Measurements from ENCODE around the gene TRIM7. TPM values are rescaled to one million over a fixed set of nuclear protein-coding genes. Genes with fewer than 3 reads are reported as not detected.

TRIM7 gene
- total RNA-seq, 1 experiment from 2014 or later = 30.2 TPM

GRCh38 chr5:181212934-181213333 is 7.9 kb upstream of the TRIM7 start:
- Histone ChIP-seq H3K9ac (ENCODE audit: low read length) (no peak overlapping the region), H3K9me3 (ENCODE audit: control insufficient read depth in 1 of 2, insufficient read depth in 1 of 2, low read depth in 1 of 2, low read length in 2 of 2) (no peaks in the 10 kb centered on the region), H3K4me2 (ENCODE audit: low read length) (no peak overlapping the region), H3K79me2 (ENCODE audit: insufficient read depth, low read length) (no peaks in the 10 kb centered on the region), H3K9me2 (ENCODE audit: insufficient read depth) (no peaks in the 10 kb centered on the region), H3K27ac (ENCODE audit: low read depth, low read length) (no peak overlapping the region), H3K36me3 (ENCODE audit: control insufficient read depth in 1 of 2, insufficient read depth in 2 of 2, low read length in 2 of 2) (no peaks in the 10 kb centered on the region), H3K4me3 (replicated peaks in 1 of 2; ENCODE audit: low read depth in 1 of 2, low read length in 2 of 2) (no peak overlapping the region), H3K27me3 (ENCODE audit: insufficient read depth, low read length) (no peaks in the 10 kb centered on the region), H2AFZ (ENCODE audit: low read depth, low read length, poor library complexity, severe bottlenecking) (no peak overlapping the region), H4K20me1 (ENCODE audit: insufficient read depth) (no peaks in the 10 kb centered on the region), H3K4me1 (ENCODE audit: control insufficient read depth in 1 of 2, insufficient read depth in 2 of 2, low read length in 2 of 2) (peaks cover 15 to 45% of the 10 kb centered on the region in 2 experiments)
- RAD21 ChIA-PET (ENCODE audit: low non-redundant PET in 1 of 2, low total read pairs in 2 of 2, uncharacterized antibody in 2 of 2, unreplicated experiment in 2 of 2) = no interaction called here
- POLR2A ChIA-PET = no interaction called here
- BruUV-seq (replicated peaks) = no TSS peak
- ATAC-seq = no peak
- CTCF ChIA-PET = no interaction called here
- no peak for DNase-seq (ENCODE audit: low read depth, low spot score)
- intact Hi-C loops (cut with micrococcal nuclease) = no loop called here
- TF ChIP-seq CTCF (IDR thresholded peaks at IDR 0.05 in 2 of 3, conservative IDR thresholded peaks at IDR 0.05 in 1 of 3; ENCODE audit: borderline replicate concordance in 1 of 3, insufficient read depth in 1 of 3, low read depth in 2 of 3, low read length in 2 of 3) (no peak), YY1 (IDR thresholded peaks at IDR 0.05; ENCODE audit: extremely low read depth, insufficient replicate concordance, low read depth, low read length) (no peak), EZH2 (IDR thresholded peaks at IDR 0.05) (no peak), CBX3 (IDR thresholded peaks at IDR 0.05; ENCODE audit: low read depth) (no peak), CEBPB (IDR thresholded peaks at IDR 0.05; ENCODE audit: low read depth) (no peak), REST (IDR thresholded peaks at IDR 0.05; ENCODE audit: low read depth) (no peak), ZNF274 (IDR thresholded peaks at IDR 0.05; ENCODE audit: low read depth, low read length) (no peak), SIN3A (IDR thresholded peaks at IDR 0.05; ENCODE audit: low read depth) (no peak), ZBTB33 (IDR thresholded peaks at IDR 0.05; ENCODE audit: extremely low read depth, insufficient replicate concordance, low read length) (no peak), TCF7L2 (IDR thresholded peaks at IDR 0.05; ENCODE audit: borderline replicate concordance, extremely low read depth, insufficient read depth, insufficient read length) (no peak), ATF3 (IDR thresholded peaks at IDR 0.05) (no peak), SP1 (IDR thresholded peaks at IDR 0.05; ENCODE audit: low read depth) (no peak), POLR2AphosphoS5 (IDR thresholded peaks at IDR 0.05; ENCODE audit: low read depth, low read length) (no peak), ELF1 (IDR thresholded peaks at IDR 0.05; ENCODE audit: borderline replicate concordance, low read depth) (no peak), EZH2phosphoT487 (IDR thresholded peaks at IDR 0.05; ENCODE audit: borderline replicate concordance) (no peak), ZFX (IDR thresholded peaks at IDR 0.05) (no peak), FOSL1 (IDR thresholded peaks at IDR 0.05; ENCODE audit: low read depth) (no peak), RAD21 (IDR thresholded peaks at IDR 0.05; ENCODE audit: low read depth) (no peak), POLR2A (IDR thresholded peaks at IDR 0.05; ENCODE audit: borderline replicate concordance, extremely low read depth, insufficient read depth, insufficient read length) (no peak)

All from HCT116 (cell line).